ENCODE results near the gene MAP4K1.
"Not testable (repeated sequence)": the region's sequence is repeated elsewhere in the genome, so short reads cannot be mapped to it uniquely, and the experiment has no call there.

The MAP4K1 gene

DNA sequence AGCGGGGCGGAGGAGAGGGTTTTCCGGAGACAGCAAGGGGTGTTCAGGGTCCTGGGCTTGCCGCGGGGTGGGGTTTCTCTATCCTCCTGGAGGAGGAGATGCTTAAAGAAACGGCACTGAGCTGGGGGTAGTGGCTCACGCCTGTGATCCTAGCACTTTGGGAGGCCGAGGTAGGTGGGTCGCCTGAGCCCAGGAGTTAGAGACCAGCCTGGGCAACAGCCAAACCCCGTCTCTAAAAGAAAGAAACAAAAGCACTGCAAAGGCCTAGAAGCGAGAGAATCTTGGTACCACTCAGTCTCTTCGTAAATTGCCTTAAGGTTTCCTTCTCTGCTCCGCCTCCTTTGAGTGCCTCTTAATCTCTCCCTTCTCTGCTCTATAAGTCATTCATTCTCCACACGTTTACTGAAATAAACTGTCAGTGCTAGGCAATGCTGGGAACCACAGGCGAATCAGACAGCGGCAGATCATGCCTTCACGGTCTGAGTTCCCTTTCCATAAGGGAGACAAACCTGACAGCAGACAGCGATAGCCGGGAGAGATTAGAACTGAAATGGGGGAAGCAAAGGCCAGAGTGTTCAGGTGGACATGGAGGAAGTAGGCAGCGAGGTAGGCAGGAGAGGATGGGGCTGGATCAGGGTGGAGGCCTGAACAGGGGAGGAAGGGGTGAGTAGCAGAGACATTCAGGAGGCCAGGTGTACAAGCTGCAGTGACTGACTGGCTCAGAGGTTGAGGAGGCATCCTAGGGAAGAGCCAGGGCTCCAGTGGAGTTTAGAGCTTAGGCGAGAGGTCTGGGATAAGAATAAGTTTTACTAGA is 1.8 kb upstream of the MAP4K1 start:
- no peak for DNase-seq

DNA sequence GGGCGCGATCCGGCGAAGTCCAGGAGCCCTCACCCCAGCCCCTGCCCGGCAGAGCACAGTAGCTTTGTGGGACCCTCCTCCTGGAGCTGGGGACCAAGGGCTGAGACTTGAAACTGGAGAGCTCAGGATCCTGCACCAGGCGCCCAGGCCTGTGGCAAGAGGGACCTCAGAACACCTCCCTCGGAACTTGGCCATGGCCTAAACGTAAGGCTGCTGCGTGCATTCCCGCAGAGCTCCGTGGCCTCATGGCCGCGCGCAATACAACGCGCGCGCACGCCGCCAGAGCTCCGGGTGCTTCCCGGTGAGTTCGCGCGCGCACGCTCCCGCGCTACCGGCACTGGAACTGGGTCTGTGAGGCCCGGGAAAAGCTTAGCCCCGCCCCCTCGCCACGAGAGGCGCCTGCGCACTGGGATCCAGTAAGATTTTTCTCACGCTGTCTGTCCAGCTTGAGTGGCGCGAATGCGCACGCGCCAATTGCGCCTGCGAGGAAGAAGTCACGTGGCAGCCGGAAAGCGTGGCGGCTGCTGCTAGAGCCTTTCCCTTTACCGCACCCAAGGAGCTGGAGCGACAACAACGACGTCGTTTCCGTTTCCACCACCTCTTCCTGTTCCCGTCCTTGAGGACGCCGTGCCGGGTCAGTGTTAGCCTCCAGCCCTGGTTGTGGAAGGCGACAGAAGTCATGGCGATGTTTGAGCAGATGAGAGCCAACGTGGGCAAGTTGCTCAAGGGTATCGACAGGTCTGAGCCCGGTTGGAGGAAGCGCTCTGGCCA is 1.0 kb upstream of the MAP4K1 start, which contains the start of gene EIF3K:
Gene EIF3K, plus strand, starts transcription at position 599 of the 771 bp plus-strand sequence. Its CDS starts 81 bp downstream, at position 680.
- peak; percentile 97 for DNase-seq

DNA sequence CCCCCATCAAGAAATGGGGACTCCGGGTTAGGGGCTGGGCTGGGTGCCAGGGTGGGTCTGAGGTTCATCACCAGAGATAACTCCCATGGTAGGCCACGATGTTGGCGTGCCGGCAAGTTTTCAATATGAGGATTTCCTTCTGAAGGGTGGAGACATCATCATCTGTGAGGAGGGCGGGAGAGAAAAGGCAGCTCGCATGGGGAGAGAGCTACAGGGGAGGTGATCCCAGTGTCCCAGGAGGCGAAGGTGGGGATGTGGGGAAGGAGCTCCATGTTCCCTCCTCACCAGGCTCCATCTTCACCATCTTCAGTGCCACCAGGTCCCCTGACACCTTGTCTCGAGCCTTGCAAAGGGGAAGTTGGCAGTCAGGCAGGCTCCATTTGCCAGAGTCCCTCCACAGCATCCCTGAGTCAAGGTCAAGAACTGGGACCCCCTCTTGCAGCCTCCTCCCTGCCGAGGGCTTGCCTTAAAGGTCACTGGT is 430 bp downstream of the MAP4K1 start:
- no peak for DNase-seq

DNA sequence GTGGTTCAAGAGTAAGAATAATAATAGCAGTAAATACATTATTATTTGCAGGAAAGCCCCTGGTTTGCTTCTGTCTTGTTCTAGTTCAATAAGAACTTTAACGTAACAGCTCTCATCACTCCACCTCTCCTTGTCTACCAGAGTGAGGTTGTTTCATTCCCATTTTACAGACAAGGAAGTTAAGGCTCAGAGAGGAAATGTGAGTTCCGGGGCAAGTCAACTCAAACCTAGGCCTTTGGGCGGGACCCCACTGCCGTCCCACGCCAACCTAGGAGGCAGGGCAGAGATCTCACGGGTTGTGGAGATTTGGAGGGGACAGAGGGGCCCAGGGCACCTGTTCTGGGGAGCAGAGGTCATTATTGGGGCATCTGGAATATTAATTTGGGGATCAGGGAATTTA is 1.5 kb downstream of the MAP4K1 start:
- DNase-seq, result no peak

DNA sequence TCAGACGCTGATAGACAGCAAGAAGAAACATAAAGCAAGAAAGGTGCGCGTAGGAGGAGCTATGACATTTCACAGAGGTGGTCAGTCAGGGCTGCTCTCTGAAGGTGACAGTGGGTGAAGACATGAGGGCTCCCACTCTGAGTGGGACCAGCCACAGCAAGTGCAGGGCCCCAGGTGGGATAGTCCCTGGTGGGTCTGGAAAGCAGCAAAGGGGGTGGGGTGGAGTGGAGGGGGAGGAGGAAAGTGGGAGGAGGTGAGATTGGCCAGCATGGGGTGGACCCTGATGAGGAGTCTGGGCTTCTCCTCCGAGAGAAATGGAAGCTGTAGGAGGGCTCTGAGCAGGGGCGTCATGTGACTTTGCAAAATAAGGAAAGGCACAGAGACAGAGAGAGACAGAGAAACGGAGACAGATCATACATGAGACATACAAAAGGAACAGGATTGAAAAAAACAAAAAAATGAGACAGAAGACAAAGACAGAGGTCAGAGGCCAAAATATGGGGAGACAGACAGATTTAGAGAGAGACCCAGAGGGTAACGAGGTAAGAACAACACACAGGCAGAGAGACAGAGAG is 2.7 kb downstream of the MAP4K1 start:
- DNase-seq, result no peak

DNA sequence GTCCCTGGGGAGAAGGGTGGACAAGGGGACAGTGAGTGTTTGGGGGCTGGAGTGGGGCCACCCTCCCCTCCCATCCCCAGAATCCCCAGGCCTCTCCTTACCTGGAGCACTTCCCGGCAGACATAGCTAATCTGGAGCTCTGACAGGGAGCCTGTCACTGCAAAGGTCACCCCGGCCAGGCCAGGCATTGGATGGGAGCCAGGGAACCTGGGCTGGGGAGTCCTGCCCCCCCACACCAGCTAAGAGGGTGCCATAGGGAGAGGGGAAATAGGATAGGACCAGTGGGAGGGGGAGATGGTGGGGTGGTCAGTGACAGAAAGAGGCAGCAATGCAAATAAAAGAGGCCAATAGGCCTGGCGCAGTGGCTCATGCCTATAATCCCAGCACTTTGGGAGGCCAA is 3.5 kb downstream of the MAP4K1 start:
- no peak for DNase-seq

DNA sequence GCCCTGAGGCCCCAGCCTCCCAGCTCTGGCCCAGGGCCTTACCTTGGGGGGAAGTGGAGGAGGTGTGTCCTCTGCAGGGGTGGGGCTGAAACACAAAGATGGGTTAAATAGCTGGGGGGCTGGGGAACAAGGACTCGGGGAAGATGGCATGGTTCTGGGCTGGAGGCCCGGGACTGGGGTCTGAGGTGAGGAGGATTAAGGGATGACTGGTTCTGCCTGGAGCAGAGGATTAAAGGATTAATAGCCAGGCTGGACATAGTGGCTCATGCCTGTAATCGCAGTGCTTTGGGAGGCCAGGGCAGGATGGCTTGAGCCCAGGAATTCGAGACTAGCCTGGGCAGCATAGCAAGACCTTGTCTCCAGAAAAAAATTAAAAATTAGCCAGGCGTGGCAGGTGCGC is 11.6 kb downstream of the MAP4K1 start:
- DNase-seq, result no peak

DNA sequence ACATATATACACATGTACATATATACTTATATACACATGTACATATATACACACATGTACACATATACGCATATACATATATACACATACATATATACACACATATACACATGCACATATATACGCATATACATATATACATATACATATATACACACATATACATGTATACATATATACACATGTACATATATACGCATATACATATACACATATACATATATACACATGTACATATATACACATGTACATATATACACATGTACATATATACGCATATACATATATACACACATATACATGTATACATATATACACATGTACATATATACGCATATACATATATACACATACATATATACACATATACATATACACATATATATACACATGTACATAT is 14.9 kb downstream of the MAP4K1 start:
- not testable (repeated sequence) for DNase-seq

DNA sequence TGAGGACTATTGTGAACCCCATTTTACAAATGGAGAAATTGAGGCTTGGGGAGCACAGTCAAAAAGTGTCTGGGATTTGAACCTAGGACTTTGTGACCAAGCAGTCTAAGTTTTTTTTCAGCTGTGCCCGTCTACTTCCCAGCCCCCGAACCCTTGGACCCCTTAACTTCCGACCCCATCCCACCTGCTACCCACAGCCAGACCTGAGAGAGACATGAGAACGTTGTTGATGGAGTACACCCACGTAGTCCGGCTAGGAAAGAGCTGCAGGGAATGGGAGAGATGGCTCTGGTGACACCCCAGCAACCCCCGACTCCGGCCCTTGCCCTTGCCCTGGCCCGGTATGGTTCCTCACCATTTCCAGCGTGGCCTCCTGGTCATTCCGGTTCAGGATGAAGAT is 18.0 kb downstream of the MAP4K1 start:
- no peak for DNase-seq

DNA sequence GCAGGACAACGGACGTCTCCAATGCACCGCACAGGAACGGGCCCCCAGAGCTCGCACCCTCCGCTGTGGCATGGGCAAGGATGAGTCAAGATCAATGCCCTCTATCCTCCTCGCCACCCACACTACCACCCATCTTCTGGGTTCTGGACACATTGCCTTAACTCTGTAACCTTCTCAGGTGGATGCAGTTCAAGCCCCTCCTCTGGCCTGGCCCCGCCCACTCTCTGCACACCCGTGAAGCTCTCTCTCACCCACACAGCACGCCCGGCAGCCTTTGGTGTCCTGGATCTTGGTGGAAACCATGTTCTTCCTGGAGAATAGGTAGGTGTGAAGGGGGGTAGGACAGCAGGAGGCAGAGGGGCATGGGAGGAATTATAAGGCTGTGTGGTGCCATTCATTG is 20.7 kb downstream of the MAP4K1 start:
- DNase-seq, result no peak

DNA sequence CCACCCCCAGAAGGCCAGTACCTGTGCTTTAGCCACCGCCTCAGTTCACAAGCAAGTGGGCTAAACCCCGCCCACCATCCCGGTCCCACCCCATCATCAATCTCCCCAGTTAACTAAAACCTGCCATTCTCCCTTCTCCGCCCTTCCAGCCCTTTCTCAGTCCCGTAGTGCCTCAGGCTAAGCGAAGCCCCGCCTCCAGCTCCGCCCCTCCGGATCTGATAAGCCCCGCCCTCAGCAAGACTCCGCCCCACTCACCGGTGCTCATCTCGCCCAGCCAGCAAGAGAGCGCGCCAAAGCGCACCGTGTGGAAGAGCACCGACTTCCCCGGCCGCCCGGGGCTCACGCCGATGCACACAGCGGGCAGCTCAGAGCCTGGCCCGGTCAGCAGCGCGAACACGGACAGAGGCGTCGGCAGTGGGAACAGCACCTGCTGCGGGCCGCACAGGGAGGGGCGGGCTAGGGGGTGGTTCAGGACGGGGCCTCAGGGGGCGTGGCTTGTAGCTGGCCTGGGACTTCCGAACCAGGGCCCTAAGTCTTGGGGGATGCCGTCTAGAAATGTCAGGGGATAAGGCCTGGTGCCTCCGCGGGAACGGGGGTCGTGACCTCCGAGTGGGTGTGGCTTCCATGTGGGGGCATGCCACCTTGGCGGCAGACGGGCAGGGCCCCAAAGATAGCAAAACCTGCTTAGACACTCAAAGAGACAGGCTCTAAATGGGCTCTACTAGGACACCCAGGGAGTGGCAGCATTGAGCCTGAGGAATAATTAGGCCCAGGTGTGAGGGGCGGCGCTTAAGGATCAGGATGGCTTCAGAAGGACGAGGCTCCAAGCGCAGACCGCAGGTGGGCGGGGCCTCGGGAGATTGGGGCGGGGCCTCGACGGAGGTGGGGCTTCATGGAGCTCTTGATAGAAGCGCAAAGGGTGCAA is 21.4 kb downstream of the MAP4K1 start:
- DNase-seq, result peak; percentile 71

DNA sequence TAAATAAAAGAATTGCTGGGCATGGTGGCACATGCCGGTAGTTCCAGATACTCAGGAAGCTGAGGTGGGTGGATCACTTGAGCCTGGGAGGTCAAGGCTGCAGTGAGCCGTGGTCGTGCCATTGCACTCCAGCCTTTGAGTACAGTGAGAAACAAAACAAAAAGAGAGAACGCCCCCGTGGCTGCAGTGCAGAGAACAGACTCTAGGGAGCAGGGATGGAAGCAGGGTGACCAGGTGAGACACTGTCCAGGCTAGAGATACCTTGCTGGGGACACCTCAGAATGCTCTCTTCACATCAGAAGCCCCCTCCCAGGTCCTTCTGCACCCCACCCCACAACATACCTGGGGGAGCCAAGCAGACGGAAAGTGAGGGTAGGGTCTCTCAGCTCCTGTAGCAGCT is 24.8 kb downstream of the MAP4K1 start:
- DNase-seq, result no peak

DNA sequence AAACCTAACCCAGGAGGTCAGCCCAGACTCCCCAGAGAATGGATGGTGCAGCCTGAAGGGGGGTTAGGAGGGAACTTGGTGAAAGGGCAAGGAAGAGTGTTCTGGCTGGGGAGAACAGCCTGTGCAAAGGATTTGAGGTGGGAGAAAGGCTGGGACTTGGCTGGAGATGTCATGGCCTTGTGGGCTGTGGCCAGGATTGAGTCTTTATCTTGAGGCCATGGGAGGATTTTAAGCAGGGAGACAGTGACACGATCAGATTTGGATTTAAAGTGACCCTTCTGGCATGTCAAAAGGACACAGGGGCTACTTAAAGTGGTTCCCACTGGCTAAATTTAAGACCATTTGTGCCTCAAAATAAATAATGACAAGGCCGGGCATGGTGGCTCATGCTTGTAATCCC is 29.7 kb downstream of the MAP4K1 start:
- no peak for DNase-seq

DNA sequence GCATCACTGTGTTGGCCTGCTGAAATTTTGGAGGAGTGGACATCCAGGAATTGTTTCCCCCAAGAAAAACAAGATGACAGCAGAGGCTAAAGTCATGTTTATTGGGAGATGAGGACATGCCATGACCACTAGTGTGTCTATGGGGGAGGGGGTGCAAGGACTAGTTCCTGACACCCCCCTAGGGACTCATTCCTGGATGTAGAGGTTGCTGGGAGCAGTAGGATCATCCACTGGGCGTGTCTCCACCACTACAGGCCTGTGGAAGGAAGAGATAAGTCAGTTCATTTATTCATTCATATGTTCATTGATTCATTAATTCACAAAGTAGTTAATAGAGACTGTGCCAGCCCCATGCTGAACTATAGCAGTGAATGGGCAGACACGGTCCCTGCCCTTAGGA is 30.2 kb downstream of the MAP4K1 start:
- no peak for DNase-seq

DNA sequence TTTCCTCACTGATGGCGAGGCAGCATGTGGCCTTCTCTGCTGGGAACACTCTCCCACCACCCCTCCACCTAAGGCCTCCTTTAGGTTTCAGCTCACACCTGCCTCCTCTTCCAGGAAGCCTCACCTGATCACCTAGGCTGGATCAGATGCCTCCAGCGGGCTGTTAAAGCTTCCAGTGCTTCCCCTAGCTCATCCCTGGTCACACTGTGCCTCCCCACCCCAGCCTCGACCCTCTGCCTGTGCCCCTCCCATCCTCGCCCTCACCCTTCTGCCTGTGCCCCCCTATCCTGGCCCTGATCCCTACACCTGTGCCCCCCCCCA is 33.8 kb downstream of the MAP4K1 start:
- no peak for DNase-seq

DNA sequence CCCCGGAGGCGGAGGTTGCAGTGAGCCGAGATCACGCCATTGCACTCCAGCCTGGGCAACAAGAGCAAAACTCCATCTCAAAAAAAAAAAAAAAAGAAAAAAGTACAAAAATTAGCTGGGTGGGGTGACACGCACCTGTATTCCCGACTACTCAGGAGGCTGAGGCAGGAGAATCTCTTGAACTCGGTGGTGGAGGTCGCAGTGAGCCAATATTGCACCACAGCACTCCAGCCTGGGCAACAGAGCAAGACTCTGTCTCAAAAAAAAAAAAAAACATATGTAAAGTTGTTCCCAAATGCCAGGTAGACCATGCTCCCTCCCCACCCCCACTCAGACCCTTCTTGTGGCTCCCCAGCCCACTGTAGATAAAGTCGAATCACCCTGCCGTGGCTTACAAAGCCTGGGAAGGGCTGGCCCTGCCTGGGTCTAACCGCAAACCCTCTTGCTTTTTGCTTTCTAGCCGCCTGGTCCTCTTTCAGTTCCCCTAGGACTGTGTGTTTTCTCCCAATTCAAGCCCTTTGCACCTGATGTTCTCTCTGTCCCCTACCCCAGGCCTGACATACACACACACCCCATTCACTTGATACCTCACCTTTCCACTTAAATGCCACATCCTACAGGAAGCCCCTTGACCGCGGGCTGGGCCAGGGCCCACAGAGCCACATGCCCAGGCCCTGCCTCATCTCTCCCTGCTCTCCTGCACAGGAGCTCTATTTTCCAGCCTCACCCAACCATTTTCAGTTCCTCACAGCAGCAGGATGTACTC is 34.4 kb downstream of the MAP4K1 start:
- DNase-seq, result no peak

DNA sequence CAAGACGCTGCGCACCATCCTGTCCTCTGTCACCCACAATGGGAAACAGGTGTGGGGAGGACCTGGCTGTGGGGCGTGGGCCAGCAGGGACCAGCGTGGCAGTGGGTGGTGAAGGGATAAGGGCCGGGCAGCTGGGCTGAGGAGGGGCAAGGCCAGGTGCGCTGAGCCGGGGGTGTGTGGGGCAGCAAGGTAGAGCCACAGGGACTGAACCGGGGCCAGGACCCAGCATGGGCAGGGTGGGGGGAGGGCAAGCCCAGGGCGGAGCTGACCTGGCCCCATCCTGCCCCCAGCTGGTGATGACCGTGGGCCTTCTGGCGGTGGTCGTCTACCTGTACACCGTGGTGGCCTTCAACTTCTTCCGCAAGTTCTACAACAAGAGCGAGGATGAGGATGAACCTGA is 37.7 kb downstream of the MAP4K1 start:
- DNase-seq, result no peak

DNA sequence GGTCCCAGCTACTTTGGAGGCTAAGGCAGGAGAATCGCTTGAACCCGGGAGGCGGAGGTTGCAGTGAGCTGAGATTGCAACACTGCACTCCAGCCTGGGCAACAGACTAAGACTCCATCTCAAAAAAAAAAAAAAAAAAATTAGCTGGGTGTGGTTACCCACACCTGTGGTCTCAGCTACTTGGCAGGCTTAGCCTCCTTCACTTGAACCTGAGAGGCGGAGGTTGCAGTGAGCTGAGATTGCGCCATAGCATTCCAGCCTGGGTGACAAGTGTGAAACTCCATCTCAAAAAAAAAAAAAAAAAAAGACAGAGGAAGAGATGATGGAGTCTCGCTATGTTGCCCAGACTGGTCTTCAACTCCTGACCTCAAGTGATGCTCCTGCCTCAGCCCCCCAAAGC is 38.4 kb downstream of the MAP4K1 start:
- DNase-seq, result not testable (repeated sequence)

DNA sequence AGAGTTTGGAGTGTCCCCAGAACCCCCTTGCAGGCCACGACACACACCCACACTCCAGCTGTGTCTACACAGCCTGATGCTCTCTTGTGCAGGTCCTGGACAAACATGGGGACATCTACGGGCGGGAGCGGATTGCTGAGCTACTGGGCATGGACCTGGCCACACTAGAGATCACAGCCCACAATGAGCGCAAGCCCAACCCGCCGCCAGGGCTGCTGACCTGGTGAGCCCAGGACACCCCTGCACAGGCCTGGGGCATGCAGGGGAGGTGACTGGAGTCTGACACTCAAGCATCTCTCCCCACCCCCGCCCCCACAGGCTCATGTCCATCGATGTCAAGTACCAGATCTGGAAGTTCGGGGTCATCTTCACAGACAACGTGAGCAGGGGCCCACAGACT is 39.9 kb downstream of the MAP4K1 start:
- DNase-seq, result no peak

DNA sequence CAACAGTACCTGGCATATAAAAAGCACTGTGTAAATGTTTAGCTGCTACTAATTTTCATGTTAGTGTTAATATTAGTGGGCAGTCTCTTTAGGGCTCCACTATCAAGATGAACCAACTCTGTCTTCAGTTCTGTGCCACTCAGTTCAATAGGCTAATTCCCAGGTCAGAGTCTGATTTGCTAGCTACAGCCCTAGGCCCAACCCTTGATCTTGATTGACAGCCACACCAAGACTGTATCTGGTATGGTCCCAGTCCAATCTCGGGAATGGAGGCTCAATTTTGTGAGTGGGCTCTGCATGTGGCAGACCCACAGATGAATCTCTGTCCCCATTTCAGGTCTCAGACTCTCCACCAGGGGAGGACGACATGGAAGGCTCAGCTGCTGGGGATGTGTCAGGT is 46.1 kb downstream of the MAP4K1 start:
- DNase-seq, result no peak

DNA sequence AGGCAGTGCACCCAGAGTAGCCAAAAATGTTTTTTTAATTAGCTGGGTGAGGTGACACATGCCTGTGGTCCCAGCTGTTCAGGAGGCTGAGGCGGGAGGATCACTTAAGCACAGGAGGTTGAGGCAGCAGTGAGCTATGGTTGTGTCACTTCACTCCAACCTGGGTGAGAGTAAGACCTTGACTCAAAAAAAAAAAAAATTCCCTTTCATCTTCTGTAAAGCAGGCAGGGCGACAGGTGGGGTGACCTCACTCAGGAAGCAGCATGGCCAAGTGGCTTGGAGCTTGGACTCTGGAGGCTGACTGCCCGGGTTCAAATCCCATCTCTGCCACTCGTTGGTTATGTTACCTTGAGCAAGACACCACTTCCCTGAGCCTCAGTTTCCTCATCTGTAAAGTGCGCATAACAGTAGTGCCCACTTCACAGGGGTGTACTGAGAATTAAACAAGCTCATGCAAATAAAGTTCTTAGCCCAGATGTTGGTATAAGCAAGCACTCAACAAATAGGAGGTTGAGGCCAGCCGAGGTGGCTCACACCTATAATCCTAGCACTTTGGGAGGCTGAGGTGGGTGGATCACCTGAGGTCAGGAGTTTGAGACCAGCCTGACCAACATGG is 48.3 kb downstream of the MAP4K1 start:
- DNase-seq, result no peak

DNA sequence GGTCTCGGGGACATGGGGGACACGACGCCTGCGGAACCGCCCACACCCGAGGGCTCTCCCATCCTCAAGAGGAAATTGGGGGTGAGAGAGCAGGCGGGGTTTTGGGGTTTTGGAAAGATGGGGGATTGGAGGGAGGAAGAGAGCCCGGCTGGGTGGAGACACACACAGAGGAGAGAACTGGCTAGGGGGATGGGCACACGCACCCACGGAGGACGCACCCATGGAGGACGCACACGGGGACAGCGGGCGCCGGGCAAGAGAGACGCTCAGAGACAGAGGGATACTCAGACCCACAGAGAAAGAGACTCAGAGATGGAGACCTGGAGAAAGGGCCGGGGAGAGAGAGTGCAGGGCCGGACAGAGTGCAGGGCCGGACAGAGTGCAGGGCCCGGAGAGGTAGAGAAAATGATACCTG is 52.1 kb downstream of the MAP4K1 start:
- DNase-seq, result no peak
